ENCODE measurements around the gene LHB. TPM values are rescaled to one million over a fixed set of nuclear protein-coding genes. Genes with fewer than 3 reads are reported as not detected.

LHB gene
- total RNA-seq, 1 donor from 2014 or later, result 0.48 TPM

DNA sequence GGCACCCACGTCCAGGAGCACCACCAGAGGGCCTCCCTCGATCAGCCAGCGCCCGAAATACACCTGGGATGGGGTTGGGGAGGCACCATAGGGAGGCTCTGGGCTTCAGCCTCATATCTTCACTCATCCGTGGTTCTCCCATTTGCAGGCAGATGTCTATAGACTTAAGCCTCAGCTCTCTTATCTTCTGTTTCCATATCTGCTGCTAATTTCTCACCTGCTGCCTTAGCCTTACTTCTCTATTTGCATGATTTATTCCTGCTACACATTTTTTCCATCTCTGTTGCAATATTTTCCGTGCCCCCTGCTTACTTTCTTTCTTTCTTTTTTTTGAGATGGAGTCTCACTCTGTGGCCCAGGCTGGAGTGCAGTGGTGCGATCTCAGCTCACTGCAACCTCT is 29.6 kb downstream of the LHB start:
- peak overlapping the region; percentile 70 for H3K4me3 Mint-ChIP-seq (ENCODE audit: unreplicated experiment)
- H3K4me1 ChIP-seq (ENCODE audit: insufficient read depth, low read length), result peaks cover 13% of the 10 kb centered on the region
- H3K27me3 Mint-ChIP-seq (ENCODE audit: low read depth, unreplicated experiment), result no peaks in the 10 kb centered on the region
- FAIRE-seq (no peak), DNase-seq (ENCODE audit: low read depth) (no peak)
- no peak for TF ChIP-seq EZH2 (IDR thresholded peaks at IDR 0.05; ENCODE audit: insufficient read depth, low read length)
- TF ChIP-seq, protein P1, sequence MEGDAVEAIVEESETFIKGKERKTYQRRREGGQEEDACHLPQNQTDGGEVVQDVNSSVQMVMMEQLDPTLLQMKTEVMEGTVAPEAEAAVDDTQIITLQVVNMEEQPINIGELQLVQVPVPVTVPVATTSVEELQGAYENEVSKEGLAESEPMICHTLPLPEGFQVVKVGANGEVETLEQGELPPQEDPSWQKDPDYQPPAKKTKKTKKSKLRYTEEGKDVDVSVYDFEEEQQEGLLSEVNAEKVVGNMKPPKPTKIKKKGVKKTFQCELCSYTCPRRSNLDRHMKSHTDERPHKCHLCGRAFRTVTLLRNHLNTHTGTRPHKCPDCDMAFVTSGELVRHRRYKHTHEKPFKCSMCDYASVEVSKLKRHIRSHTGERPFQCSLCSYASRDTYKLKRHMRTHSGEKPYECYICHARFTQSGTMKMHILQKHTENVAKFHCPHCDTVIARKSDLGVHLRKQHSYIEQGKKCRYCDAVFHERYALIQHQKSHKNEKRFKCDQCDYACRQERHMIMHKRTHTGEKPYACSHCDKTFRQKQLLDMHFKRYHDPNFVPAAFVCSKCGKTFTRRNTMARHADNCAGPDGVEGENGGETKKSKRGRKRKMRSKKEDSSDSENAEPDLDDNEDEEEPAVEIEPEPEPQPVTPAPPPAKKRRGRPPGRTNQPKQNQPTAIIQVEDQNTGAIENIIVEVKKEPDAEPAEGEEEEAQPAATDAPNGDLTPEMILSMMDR (IDR thresholded peaks at IDR 0.05; ENCODE audit: insufficient read depth, low read depth, low read length), result no peak
- H3K36me3 ChIP-seq (ENCODE audit: insufficient read depth, low read length), result peaks cover 14% of the 10 kb centered on the region
- no peak overlapping the region for H3K9ac ChIP-seq (ENCODE audit: low read length)
- H4K20me1 ChIP-seq (ENCODE audit: insufficient read depth, low read length), result peaks cover 27% of the 10 kb centered on the region
- peaks cover 23% of the 10 kb centered on the region for H3K79me2 ChIP-seq (ENCODE audit: insufficient read depth, low read length)
- peaks cover 18% of the 10 kb centered on the region for H3K36me3 Mint-ChIP-seq (ENCODE audit: low read depth, unreplicated experiment)
- no peak overlapping the region for H2AFZ ChIP-seq (ENCODE audit: low read depth, low read length)
- no peaks in the 10 kb centered on the region for H3K27me3 ChIP-seq (ENCODE audit: insufficient read depth, low read length)
- H3K4me3 ChIP-seq (ENCODE audit: insufficient read depth, low read depth, low read length), result no peak overlapping the region
- no peak overlapping the region for H3K27ac ChIP-seq (ENCODE audit: low read depth, low read length)
- H3K4me1 Mint-ChIP-seq (ENCODE audit: low read depth, unreplicated experiment), result peaks cover 14% of the 10 kb centered on the region
- no peak overlapping the region for H3K27ac Mint-ChIP-seq (ENCODE audit: unreplicated experiment)
- H3K9me3 ChIP-seq (ENCODE audit: insufficient read depth, low read depth, low read length), result no peaks in the 10 kb centered on the region
- H3K9me3 Mint-ChIP-seq (ENCODE audit: unreplicated experiment), result peaks cover 2% of the 10 kb centered on the region
- H3K4me2 ChIP-seq (ENCODE audit: low read length), result no peak overlapping the region

DNA sequence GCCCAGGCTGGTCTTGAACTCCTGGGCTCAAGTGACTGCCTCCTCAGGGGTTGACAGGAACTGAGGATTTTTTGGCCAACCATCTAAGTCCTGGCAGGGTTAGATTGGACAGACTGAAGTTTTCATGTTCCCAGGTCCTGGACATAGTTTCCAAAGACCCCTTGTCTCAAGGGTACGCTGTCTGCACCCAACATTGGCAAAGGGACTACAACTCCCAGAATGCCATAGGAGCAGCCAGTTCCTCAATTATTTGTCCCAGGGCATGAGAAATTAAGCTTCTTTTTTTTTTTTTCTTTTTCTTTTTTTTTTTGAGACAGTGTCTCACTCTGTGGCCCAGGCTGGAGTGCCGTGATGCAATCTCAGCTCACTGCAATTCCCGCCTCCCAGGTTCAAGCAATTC is 30.7 kb downstream of the LHB start:
- no peak for FAIRE-seq
- peaks cover 16% of the 10 kb centered on the region for H3K36me3 ChIP-seq (ENCODE audit: insufficient read depth, low read length)
- H3K36me3 Mint-ChIP-seq (ENCODE audit: low read depth, unreplicated experiment), result peaks cover 25% of the 10 kb centered on the region

DNA sequence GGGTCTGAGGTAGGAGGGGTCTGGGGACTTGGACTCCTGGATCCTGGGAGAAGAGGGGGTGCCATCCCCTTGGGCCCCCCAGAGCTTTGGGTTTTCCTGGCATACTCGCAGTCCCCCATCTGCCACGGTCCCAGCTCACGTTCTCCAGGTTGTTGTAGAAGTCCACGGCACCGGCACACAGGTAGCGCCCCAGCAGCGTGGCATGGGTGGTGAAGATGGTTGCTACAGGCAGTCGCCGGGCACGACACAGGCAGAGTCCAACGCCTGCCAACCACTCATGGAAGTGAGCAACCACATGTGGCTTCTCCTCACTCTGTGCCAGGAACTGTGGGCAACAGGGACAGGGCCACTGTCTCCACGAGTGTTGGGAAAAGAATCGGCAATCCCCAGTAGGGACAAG is 31.2 kb downstream of the LHB start:
- TF ChIP-seq EZH2 (IDR thresholded peaks at IDR 0.05; ENCODE audit: insufficient read depth, low read length), result no peak
- TF ChIP-seq, protein P1 (IDR thresholded peaks at IDR 0.05; ENCODE audit: insufficient read depth, low read depth, low read length), result no peak
- Histone ChIP-seq H2AFZ (ENCODE audit: low read depth, low read length) (no peak overlapping the region), H4K20me1 (ENCODE audit: insufficient read depth, low read length) (peaks cover 15% of the 10 kb centered on the region), H3K27ac (ENCODE audit: low read depth, low read length) (no peak overlapping the region), H3K27me3 (ENCODE audit: insufficient read depth, low read length) (no peaks in the 10 kb centered on the region), H3K9me3 (ENCODE audit: insufficient read depth, low read depth, low read length) (no peaks in the 10 kb centered on the region), H3K4me1 (ENCODE audit: insufficient read depth, low read length) (peaks cover 3% of the 10 kb centered on the region), H3K4me2 (ENCODE audit: low read length) (no peak overlapping the region), H3K79me2 (ENCODE audit: insufficient read depth, low read length) (peaks cover 7% of the 10 kb centered on the region), H3K9ac (ENCODE audit: low read length) (no peak overlapping the region), H3K36me3 (ENCODE audit: insufficient read depth, low read length) (peaks cover 16% of the 10 kb centered on the region), H3K4me3 (ENCODE audit: insufficient read depth, low read depth, low read length) (no peak overlapping the region)
- H3K27ac Mint-ChIP-seq (ENCODE audit: unreplicated experiment), result no peak overlapping the region
- H3K27me3 Mint-ChIP-seq (ENCODE audit: low read depth, unreplicated experiment), result no peaks in the 10 kb centered on the region
- FAIRE-seq, result no peak
- no peak for DNase-seq (ENCODE audit: low read depth)
- peaks cover 27% of the 10 kb centered on the region for H3K36me3 Mint-ChIP-seq (ENCODE audit: low read depth, unreplicated experiment)
- H3K9me3 Mint-ChIP-seq (ENCODE audit: unreplicated experiment), result peaks cover 2% of the 10 kb centered on the region
- no peak overlapping the region for H3K4me3 Mint-ChIP-seq (ENCODE audit: unreplicated experiment)
- H3K4me1 Mint-ChIP-seq (ENCODE audit: low read depth, unreplicated experiment), result peaks cover 6% of the 10 kb centered on the region

More for the DNA sequence above, 30.7 kb downstream of the LHB start:
- DNase-seq (ENCODE audit: low read depth), result no peak
- peaks cover 4% of the 10 kb centered on the region for H3K4me1 ChIP-seq (ENCODE audit: insufficient read depth, low read length)
- peaks cover 20% of the 10 kb centered on the region for H4K20me1 ChIP-seq (ENCODE audit: insufficient read depth, low read length)
- Mint-ChIP-seq H3K27me3 (ENCODE audit: low read depth, unreplicated experiment) (no peaks in the 10 kb centered on the region), H3K9me3 (ENCODE audit: unreplicated experiment) (peaks cover 2% of the 10 kb centered on the region), H3K27ac (ENCODE audit: unreplicated experiment) (no peak overlapping the region), H3K4me3 (ENCODE audit: unreplicated experiment) (no peak overlapping the region), H3K4me1 (ENCODE audit: low read depth, unreplicated experiment) (peaks cover 11% of the 10 kb centered on the region)
- H3K4me2 ChIP-seq (ENCODE audit: low read length), result no peak overlapping the region
- no peak overlapping the region for H3K27ac ChIP-seq (ENCODE audit: low read depth, low read length)
- H2AFZ ChIP-seq (ENCODE audit: low read depth, low read length), result no peak overlapping the region
- no peak overlapping the region for H3K9ac ChIP-seq (ENCODE audit: low read length)
- H3K9me3 ChIP-seq (ENCODE audit: insufficient read depth, low read depth, low read length), result no peaks in the 10 kb centered on the region
- H3K4me3 ChIP-seq (ENCODE audit: insufficient read depth, low read depth, low read length), result no peak overlapping the region
- TF ChIP-seq, protein P1 (IDR thresholded peaks at IDR 0.05; ENCODE audit: insufficient read depth, low read depth, low read length), result no peak
- no peak for TF ChIP-seq EZH2 (IDR thresholded peaks at IDR 0.05; ENCODE audit: insufficient read depth, low read length)
- H3K27me3 ChIP-seq (ENCODE audit: insufficient read depth, low read length), result no peaks in the 10 kb centered on the region
- peaks cover 12% of the 10 kb centered on the region for H3K79me2 ChIP-seq (ENCODE audit: insufficient read depth, low read length)

Data from astrocyte (in vitro differentiated cells and primary cell).